Neuronal stem cell (in vitro differentiated cells): Measurements from ENCODE around the gene HSF2.
"Not testable (repeated sequence)": the region's sequence is repeated elsewhere in the genome, so short reads cannot be mapped to it uniquely, and the experiment has no call there.

Experiments
- DNase-seq: peaks from one replicate; pipeline ENCODE4 v3.0.0-alpha.2; 2013; ENCODE audit warnings: low spot score
- H2AFZ ChIP-seq: one replicate; pipeline ENCODE4 v1.6.1; 2013; ENCODE audit warnings: mild to moderate bottlenecking, low read length, inconsistent platforms
- H2AK5ac ChIP-seq: 2 replicates; pipeline ENCODE4 v1.6.1; 2013; ENCODE audit warnings: low read depth, mild to moderate bottlenecking, inconsistent platforms, low read length, moderate library complexity, mixed read lengths
- H2BK120ac ChIP-seq: 2 replicates; pipeline ENCODE4 v1.6.1; 2013; ENCODE audit warnings: low read depth, mild to moderate bottlenecking, inconsistent platforms, low read length, moderate library complexity, mixed read lengths
- H2BK12ac ChIP-seq: one replicate; pipeline ENCODE4 v1.6.1; 2013; ENCODE audit warnings: low read length, inconsistent platforms
- H2BK15ac ChIP-seq: 2 replicates; pipeline ENCODE4 v1.6.1; 2013; ENCODE audit warnings: mild to moderate bottlenecking, low read length, inconsistent platforms, mixed read lengths
- H2BK5ac ChIP-seq: one replicate; pipeline ENCODE4 v1.6.1; 2013; ENCODE audit warnings: inconsistent platforms, mild to moderate bottlenecking, low read length, moderate library complexity
- H3K14ac ChIP-seq: one replicate; pipeline ENCODE4 v1.6.1; 2013; ENCODE audit warnings: low read length, inconsistent platforms
- H3K18ac ChIP-seq: 2 replicates; pipeline ENCODE4 v1.6.1; 2013; ENCODE audit warnings: low read length, inconsistent platforms
- H3K23ac ChIP-seq: 2 replicates; pipeline ENCODE4 v1.6.1; 2013; ENCODE audit warnings: low read depth, mild to moderate bottlenecking, mixed read lengths, low read length, inconsistent platforms; ENCODE audit not compliant: poor library complexity
- H3K27ac ChIP-seq: replicated peaks from 3 replicates; pipeline ENCODE4 v1.5.1; 2013; ENCODE audit warnings: low read length, inconsistent platforms
- H3K27me3 ChIP-seq, 3 experiments: 2 replicates each; pipeline ENCODE4 v1.6.1; 2013; ENCODE audit warnings: low read length in 3 of 3, mild to moderate bottlenecking in 2 of 3, inconsistent platforms in 1 of 3, low read depth in 1 of 3, mixed read lengths in 1 of 3, moderate library complexity in 1 of 3; ENCODE audit not compliant: control insufficient read depth in 3 of 3, insufficient read depth in 3 of 3
- H3K36me3 ChIP-seq, 2 donors: replicated peaks in 1 of 2; 2 replicates each; pipeline ENCODE4 v1.6.1; 2013; ENCODE audit warnings: low read length in 2 of 2; ENCODE audit not compliant: control insufficient read depth in 2 of 2, insufficient read depth in 2 of 2
- H3K4ac ChIP-seq: 2 replicates; pipeline ENCODE4 v1.6.1; 2013; ENCODE audit warnings: inconsistent platforms, mild to moderate bottlenecking, low read length, moderate library complexity
- H3K4me1 ChIP-seq, 2 donors: 1 replicate in 1 of 2; 2 replicates in 1 of 2; pipeline ENCODE4 v1.6.1; 2013; ENCODE audit warnings: low read length in 2 of 2, low read depth in 1 of 2; ENCODE audit not compliant: control insufficient read depth in 2 of 2, insufficient read depth in 1 of 2
- H3K4me2 ChIP-seq: one replicate; pipeline ENCODE4 v1.6.1; 2013; ENCODE audit warnings: mild to moderate bottlenecking, low read length, inconsistent platforms; ENCODE audit not compliant: insufficient read depth, poor library complexity, severe bottlenecking
- H3K4me3 ChIP-seq, 2 donors: 2 replicates each; pipeline ENCODE4 v1.5.1; 2013; ENCODE audit warnings: low read length in 2 of 2, mild to moderate bottlenecking in 2 of 2, inconsistent platforms in 1 of 2, moderate library complexity in 1 of 2
- H3K79me1 ChIP-seq: one replicate; pipeline ENCODE4 v1.6.1; 2013; ENCODE audit warnings: low read depth, mild to moderate bottlenecking, inconsistent platforms, low read length, moderate library complexity
- H3K9ac ChIP-seq: one replicate; pipeline ENCODE4 v1.6.1; 2013; ENCODE audit warnings: mild to moderate bottlenecking, low read depth, low read length, inconsistent platforms; ENCODE audit not compliant: poor library complexity
- H3K9me3 ChIP-seq, 2 donors: replicated peaks in 1 of 2; 2 replicates each; pipeline versions ENCODE3 to v1.6.1; 2013; ENCODE audit warnings: low read length in 2 of 2, mild to moderate bottlenecking in 2 of 2, inconsistent platforms in 1 of 2, low read depth in 1 of 2, mixed read lengths in 1 of 2, moderate library complexity in 1 of 2; ENCODE audit not compliant: control insufficient read depth in 2 of 2, insufficient read depth in 1 of 2
- H4K8ac ChIP-seq: one replicate; pipeline ENCODE4 v1.6.1; 2013; ENCODE audit warnings: low read depth, mild to moderate bottlenecking, inconsistent platforms, low read length, moderate library complexity
- H4K91ac ChIP-seq: one replicate; pipeline ENCODE4 v1.6.1; 2013; ENCODE audit warnings: low read length, low read depth, mild to moderate bottlenecking, inconsistent platforms; ENCODE audit not compliant: poor library complexity
- WGBS, 2 donors: extraction: QIAGEN DNeasy Blood & Tissue Kit; methylation state at CpG; one replicate each; pipeline ENCODE4 v1.1.7; 2013; ENCODE audit warnings: missing lambda C conversion rate in 2 of 2, mixed read lengths in 1 of 2; ENCODE audit not compliant: insufficient read length in 2 of 2, insufficient replicate concordance in 1 of 2; ENCODE audit errors: extremely low coverage in 2 of 2; 5-methylcytosine and 5-hydroxymethylcytosine counted together

Gene HSF2

DNA sequence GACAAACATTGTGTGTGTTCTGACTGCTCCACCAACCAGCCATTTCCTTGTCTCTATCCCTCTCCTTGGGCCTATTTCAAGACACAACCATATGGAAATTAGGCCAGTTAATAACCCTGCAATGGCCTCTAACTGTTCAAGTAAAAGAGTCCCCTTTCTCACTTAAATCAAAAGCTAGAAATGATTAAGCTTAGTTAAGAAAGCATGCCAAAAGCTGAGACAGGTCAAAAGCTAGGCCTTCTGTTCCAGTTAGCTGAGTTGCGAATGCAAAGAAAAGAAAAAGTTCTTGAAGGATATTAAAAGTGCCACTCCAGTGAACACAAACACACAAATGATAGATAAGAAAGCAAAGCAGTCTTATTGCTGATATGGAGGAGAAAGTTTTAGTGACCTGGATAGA, 49.6 kb downstream of the HSF2 start:
- Histone ChIP-seq H3K14ac (no peak overlapping the region), H2BK12ac (no peak overlapping the region), H3K18ac (no peak overlapping the region), H3K9ac (no peak overlapping the region), H2AK5ac (no peak overlapping the region), H3K4me1 (no peaks in the 10 kb centered on the region), H3K36me3 (peaks cover 10 to 99% of the 10 kb centered on the region in 2 donors), H3K79me1 (no peaks in the 10 kb centered on the region), H4K8ac (no peak overlapping the region), H2AFZ (no peak overlapping the region), H3K4ac (no peak overlapping the region), H2BK15ac (no peak overlapping the region), H2BK5ac (no peak overlapping the region), H3K9me3 (no peaks in the 10 kb centered on the region), H3K27ac (no peak overlapping the region), H3K4me3 (no peak overlapping the region), H2BK120ac (no peak overlapping the region), H3K23ac (no peak overlapping the region), H3K4me2 (no peak overlapping the region), H3K27me3 (no peaks in the 10 kb centered on the region), H4K91ac (no peak overlapping the region)
- no CpG with 5 or more reads among the region's 1 CpG for WGBS, 2 donors
- DNase-seq, result no peak

- Histone ChIP-seq H3K4me2 (no peak overlapping the region), H4K8ac (no peak overlapping the region), H3K79me1 (no peaks in the 10 kb centered on the region), H2BK12ac (no peak overlapping the region), H2AFZ (no peak overlapping the region), H3K27me3 (no peaks in the 10 kb centered on the region), H3K27ac (no peak overlapping the region), H3K4me1 (no peaks in the 10 kb centered on the region), H2AK5ac (no peak overlapping the region), H3K4ac (no peak overlapping the region), H2BK120ac (no peak overlapping the region), H3K4me3 (no peak overlapping the region), H3K9me3 (no peaks in the 10 kb centered on the region), H2BK5ac (no peak overlapping the region), H3K14ac (no peak overlapping the region), H4K91ac (no peak overlapping the region), H2BK15ac (no peak overlapping the region), H3K18ac (no peak overlapping the region), H3K36me3 (peaks cover 9 to 100% of the 10 kb centered on the region in 2 donors), H3K23ac (no peak overlapping the region), H3K9ac (no peak overlapping the region)
- WGBS, 2 donors, result no CpG with 5 or more reads among the region's 1 CpG
- no peak for DNase-seq
These were observed 53.1 kb downstream of the HSF2 start for GRCh38 chr6:122452509-122452908.

GRCh38 chr6:122454673-122455072, 55.2 kb downstream of the HSF2 start:
- DNase-seq, result no peak
- no peak overlapping the region for H3K27ac ChIP-seq
- no peak overlapping the region for H4K91ac ChIP-seq
- no peak overlapping the region for H2AFZ ChIP-seq
- H2BK120ac ChIP-seq, result no peak overlapping the region
- H3K23ac ChIP-seq, result no peak overlapping the region
- no peak overlapping the region for H3K9ac ChIP-seq
- no peak overlapping the region for H2BK5ac ChIP-seq
- no peak overlapping the region for H3K4me2 ChIP-seq
- no peak overlapping the region for H3K14ac ChIP-seq
- H2BK15ac ChIP-seq, result no peak overlapping the region
- H3K4me3 ChIP-seq, result no peak overlapping the region
- no peaks in the 10 kb centered on the region for H3K79me1 ChIP-seq
- no peak overlapping the region for H3K18ac ChIP-seq
- no peak overlapping the region for H3K4ac ChIP-seq
- H3K9me3 ChIP-seq, result no peaks in the 10 kb centered on the region
- H3K27me3 ChIP-seq, result no peaks in the 10 kb centered on the region
- no peak overlapping the region for H2AK5ac ChIP-seq
- peaks cover 0 to 11% of the 10 kb centered on the region in 2 donors for H3K4me1 ChIP-seq
- no peak overlapping the region for H4K8ac ChIP-seq
- peaks cover 9 to 89% of the 10 kb centered on the region in 2 donors for H3K36me3 ChIP-seq
- no peak overlapping the region for H2BK12ac ChIP-seq
- WGBS, 2 donors, result no CpG with 5 or more reads among the region's 4 CpGs

DNA sequence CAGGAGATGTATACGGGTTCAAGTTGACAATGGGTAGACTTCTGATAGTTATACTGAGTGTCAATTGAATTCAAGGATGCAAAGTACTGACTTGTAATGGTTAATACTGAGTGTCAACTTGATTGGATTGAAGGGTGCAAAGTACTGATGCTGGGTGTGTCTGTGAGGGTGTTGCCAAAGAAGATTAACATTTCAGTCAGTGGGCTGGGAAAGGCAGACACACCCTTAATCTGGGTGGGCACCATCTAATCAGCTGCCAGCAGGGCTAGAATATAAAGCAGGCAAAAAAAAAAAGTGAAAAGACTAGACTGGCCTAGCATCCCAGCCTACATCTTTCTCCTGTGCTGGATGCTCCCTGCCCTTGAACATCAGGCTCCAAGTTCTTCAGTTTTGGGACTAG, 55.7 kb downstream of the HSF2 start:
- H3K14ac ChIP-seq, H3K23ac ChIP-seq, H3K9me3 ChIP-seq, H2BK120ac ChIP-seq, H3K18ac ChIP-seq, H4K91ac ChIP-seq, H2BK15ac ChIP-seq, H3K27me3 ChIP-seq, H2BK5ac ChIP-seq, H3K4me3 ChIP-seq, H3K9ac ChIP-seq, H3K4ac ChIP-seq, H4K8ac ChIP-seq, H3K4me2 ChIP-seq, H2AFZ ChIP-seq, H2BK12ac ChIP-seq, H3K27ac ChIP-seq, H3K79me1 ChIP-seq, H2AK5ac ChIP-seq, DNase-seq: not testable (repeated sequence)
- WGBS, 2 donors, result no CpG with 5 or more reads among the region's 1 CpG
- H3K4me1 ChIP-seq, result peaks cover 0 to 13% of the 10 kb centered on the region in 2 donors
- peaks cover 9 to 84% of the 10 kb centered on the region in 2 donors for H3K36me3 ChIP-seq
